Gastrocnemius medialis (tissue), 4 donors: Measurements from ENCODE around the gene ZBTB4. TPM values are rescaled to one million over a fixed set of nuclear protein-coding genes. Genes with fewer than 3 reads are reported as not detected.

Experiments used
- ATAC-seq, 2 donors: fragments of 150-250 bp; one replicate each; pipeline ENCODE4 v1.9.1; 2016
- DNase-seq, 2 donors: peaks; one replicate each; pipeline ENCODE4 v3.0.0-alpha.2; 2019
- H3K27ac ChIP-seq, 4 donors: fragments of 200-600 bp; sonication (generic); 1 replicate in 1 of 4; 2 replicates in 3 of 4; pipeline ENCODE4 v1.5.1; 2016 to 2018; ENCODE audit warnings: mild to moderate bottlenecking in 2 of 4, moderate library complexity in 1 of 4
- H3K27me3 ChIP-seq, 3 donors: fragments of 200-600 bp; sonication (generic) in 2 of 3; 1 replicate in 1 of 3; 2 replicates in 2 of 3; pipeline versions ENCODE4 v1.5.1 to v1.6.0; 2016 to 2019; ENCODE audit warnings: mild to moderate bottlenecking in 1 of 3, moderate library complexity in 1 of 3
- H3K36me3 ChIP-seq, 2 donors: fragments of 200-600 bp; sonication (generic) in 1 of 2; one replicate each; pipeline ENCODE4 v1.5.1; 2017 to 2018
- H3K4me1 ChIP-seq, 2 donors: fragments of 200-600 bp; sonication (generic) in 1 of 2; one replicate each; pipeline ENCODE4 v1.5.1; 2016 to 2017; ENCODE audit warnings: mild to moderate bottlenecking in 2 of 2
- H3K4me3 ChIP-seq, 4 donors: fragments of 200-600 bp; sonication (generic) in 3 of 4; 1 replicate in 1 of 4; 2 replicates in 3 of 4; pipeline ENCODE4 v1.5.1; 2016 to 2019; ENCODE audit warnings: mild to moderate bottlenecking in 2 of 4
- H3K9me3 ChIP-seq, 3 donors: fragments of 200-600 bp; sonication (generic) in 2 of 3; 1 replicate in 1 of 3; 2 replicates in 2 of 3; pipeline ENCODE4 v1.5.1; 2016 to 2019
- POLR2A ChIP-seq, 2 donors: fragments of 450-650 bp; IDR thresholded peaks; one replicate each; pipeline ENCODE4 v1.6.1; 2017; ENCODE audit warnings: antibody characterized with exemption in 2 of 2, mild to moderate bottlenecking in 2 of 2, moderate library complexity in 2 of 2
- in situ Hi-C, 4 donors: fragments of 200-750 bp; cut with MboI; loops; one replicate each; pipeline versions ENCODE4 v1.15.0 to v1.8.0; 2017; ENCODE audit warnings: low sequenced_read_pairs in 4 of 4
- intact Hi-C: fragments of 100-400 bp; cut with DNase I; formaldehyde crosslinking; loops from one replicate; pipeline ENCODE4 v1.15.1; 2023; ENCODE audit warnings: low total_unique reads
- total RNA-seq, 4 donors: library from RNA; depleted of rRNA; stranded (reverse); fragments of >200 nt; gene quantifications; one replicate each; pipeline versions ENCODE4 v1.1.0 to v1.2.3, GENCODE V29; 2016
- TF ChIP-seq, protein P1 (sequence below), 5 experiments: fragments of 450-650 bp in 3 of 5; fragments of 200-600 bp in 2 of 5; sonication (generic) in 2 of 5; IDR thresholded peaks in 4 of 5; conservative IDR thresholded peaks in 1 of 5; 1 replicate in 4 of 5; 2 replicates in 1 of 5; pipeline ENCODE4 v1.5.1; 2016 to 2019; ENCODE audit warnings: antibody characterized with exemption in 5 of 5, mild to moderate bottlenecking in 3 of 5, moderate library complexity in 3 of 5

Gene ZBTB4
- total RNA-seq, 4 donors from 2014 or later, result 24.2 to 43.1 (median 31.2) TPM

DNA sequence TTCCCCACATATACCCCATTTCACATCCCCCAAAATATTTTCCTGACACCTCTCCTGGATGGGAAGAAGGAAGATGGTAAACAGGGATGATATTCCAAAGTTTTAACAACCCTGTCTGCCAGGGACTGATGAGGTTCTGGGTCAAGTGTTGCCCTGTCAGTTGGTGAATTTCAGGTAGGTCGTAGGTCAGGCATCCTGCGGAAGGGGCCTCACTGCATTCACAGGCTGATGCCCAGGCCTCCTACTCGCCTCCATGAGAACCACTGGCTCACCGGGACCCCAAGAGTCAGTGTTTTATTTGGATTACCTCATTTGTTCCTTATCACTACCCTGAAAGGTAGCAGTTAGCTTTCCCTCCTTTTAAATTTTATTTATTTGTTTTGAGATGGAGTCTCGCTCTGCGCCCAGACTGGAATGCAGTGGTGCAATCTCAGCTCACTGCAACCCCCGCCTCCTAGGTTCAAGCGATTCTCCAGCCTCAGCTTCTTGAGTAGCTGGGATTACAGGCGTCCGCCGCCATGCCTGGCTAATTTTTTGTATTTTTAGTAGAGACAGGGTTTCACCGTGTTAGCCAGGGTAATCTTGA is 10.5 kb downstream of the ZBTB4 start:
- H3K4me1 ChIP-seq, result peaks cover 46 to 55% of the 10 kb centered on the region in 2 donors
- H3K9me3 ChIP-seq, result no peaks in the 10 kb centered on the region
- no peak for DNase-seq
- no peak overlapping the region for H3K4me3 ChIP-seq
- no peak for TF ChIP-seq POLR2A (IDR thresholded peaks at IDR 0.05)
- TF ChIP-seq, protein P1, sequence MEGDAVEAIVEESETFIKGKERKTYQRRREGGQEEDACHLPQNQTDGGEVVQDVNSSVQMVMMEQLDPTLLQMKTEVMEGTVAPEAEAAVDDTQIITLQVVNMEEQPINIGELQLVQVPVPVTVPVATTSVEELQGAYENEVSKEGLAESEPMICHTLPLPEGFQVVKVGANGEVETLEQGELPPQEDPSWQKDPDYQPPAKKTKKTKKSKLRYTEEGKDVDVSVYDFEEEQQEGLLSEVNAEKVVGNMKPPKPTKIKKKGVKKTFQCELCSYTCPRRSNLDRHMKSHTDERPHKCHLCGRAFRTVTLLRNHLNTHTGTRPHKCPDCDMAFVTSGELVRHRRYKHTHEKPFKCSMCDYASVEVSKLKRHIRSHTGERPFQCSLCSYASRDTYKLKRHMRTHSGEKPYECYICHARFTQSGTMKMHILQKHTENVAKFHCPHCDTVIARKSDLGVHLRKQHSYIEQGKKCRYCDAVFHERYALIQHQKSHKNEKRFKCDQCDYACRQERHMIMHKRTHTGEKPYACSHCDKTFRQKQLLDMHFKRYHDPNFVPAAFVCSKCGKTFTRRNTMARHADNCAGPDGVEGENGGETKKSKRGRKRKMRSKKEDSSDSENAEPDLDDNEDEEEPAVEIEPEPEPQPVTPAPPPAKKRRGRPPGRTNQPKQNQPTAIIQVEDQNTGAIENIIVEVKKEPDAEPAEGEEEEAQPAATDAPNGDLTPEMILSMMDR (IDR thresholded peaks at IDR 0.05 in 4 of 5, conservative IDR thresholded peaks at IDR 0.05 in 1 of 5), result no peak
- peaks cover 0 to 13% of the 10 kb centered on the region in 2 donors for H3K36me3 ChIP-seq
- H3K27ac ChIP-seq, result peak overlapping the region; percentile 12 to 100 (median 86)
- ATAC-seq, result no peak
- in situ Hi-C loops, result no loop called here
- H3K27me3 ChIP-seq, result no peaks in the 10 kb centered on the region
- intact Hi-C loops, result loop anchor here (2.0 kb wide), 1 partner anchor 22 kb away; no protein-coding TSS in a partner anchor

DNA sequence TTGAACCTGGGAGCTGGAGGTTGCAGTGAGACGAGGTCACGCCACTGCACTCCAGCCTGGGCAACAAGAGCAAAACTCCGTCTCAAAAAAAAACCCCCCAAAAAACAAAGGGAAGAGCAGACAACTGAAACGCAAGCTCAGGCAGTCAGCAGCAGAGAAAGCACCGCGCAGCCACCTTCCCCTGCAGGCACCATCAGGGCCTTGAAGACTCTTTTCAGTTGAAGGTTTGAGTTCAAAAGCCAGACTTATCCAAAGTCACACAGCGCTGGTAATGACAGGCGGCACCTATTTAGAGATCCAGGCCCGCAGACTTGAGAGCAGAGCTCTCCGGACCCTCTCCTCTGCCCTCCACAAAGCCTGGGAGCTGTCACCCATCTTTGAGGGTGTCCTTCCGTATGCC is 11.1 kb downstream of the ZBTB4 start:
- peak overlapping the region; percentile 79 to 100 (median 86) for H3K27ac ChIP-seq
- peaks cover 41 to 49% of the 10 kb centered on the region in 2 donors for H3K4me1 ChIP-seq
- H3K36me3 ChIP-seq, result peaks cover 0 to 19% of the 10 kb centered on the region in 2 donors
- DNase-seq (no peak), ATAC-seq (no peak)
- H3K27me3 ChIP-seq, result no peaks in the 10 kb centered on the region
- in situ Hi-C loops (no loop called here), intact Hi-C loops (loop anchor here (2.0 kb wide), 1 partner anchor 21 kb away; no protein-coding TSS in a partner anchor)
- H3K4me3 ChIP-seq, result no peak overlapping the region
- no peaks in the 10 kb centered on the region for H3K9me3 ChIP-seq
- no peak for TF ChIP-seq POLR2A (IDR thresholded peaks at IDR 0.05)
- TF ChIP-seq, protein P1 (IDR thresholded peaks at IDR 0.05 in 4 of 5, conservative IDR thresholded peaks at IDR 0.05 in 1 of 5), result no peak

DNA sequence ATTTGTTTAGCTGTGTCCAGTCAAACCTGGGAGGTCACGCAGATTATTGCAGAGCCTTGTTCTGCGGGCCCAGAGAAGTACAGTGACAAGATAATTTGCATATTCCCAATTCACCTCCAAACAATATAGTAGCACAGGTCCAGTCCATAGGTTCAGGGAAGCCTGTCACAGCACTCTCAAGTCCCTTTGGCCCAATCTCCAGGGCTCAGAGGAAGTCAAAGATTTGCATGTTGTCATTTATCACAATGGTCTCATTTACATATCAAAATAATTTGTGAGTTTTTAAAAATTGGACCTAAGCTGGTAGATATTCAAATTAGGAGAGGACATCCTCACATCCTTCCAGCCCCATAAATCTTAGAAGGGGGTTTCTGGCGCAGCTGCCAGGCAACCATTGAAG is 11.9 kb downstream of the ZBTB4 start:
- Histone ChIP-seq H3K9me3 (no peaks in the 10 kb centered on the region), H3K36me3 (peaks cover 0 to 27% of the 10 kb centered on the region in 2 donors), H3K27ac (peak overlapping the region; percentile 79 to 100 (median 86)), H3K4me3 (no peak overlapping the region), H3K27me3 (no peaks in the 10 kb centered on the region), H3K4me1 (peaks cover 38 to 46% of the 10 kb centered on the region in 2 donors)
- no peak for ATAC-seq
- no peak for DNase-seq
- TF ChIP-seq, protein P1 (IDR thresholded peaks at IDR 0.05 in 4 of 5, conservative IDR thresholded peaks at IDR 0.05 in 1 of 5), result no peak
- TF ChIP-seq POLR2A (IDR thresholded peaks at IDR 0.05), result no peak
- intact Hi-C loops, result no loop called here
- in situ Hi-C loops, result no loop called here

DNA sequence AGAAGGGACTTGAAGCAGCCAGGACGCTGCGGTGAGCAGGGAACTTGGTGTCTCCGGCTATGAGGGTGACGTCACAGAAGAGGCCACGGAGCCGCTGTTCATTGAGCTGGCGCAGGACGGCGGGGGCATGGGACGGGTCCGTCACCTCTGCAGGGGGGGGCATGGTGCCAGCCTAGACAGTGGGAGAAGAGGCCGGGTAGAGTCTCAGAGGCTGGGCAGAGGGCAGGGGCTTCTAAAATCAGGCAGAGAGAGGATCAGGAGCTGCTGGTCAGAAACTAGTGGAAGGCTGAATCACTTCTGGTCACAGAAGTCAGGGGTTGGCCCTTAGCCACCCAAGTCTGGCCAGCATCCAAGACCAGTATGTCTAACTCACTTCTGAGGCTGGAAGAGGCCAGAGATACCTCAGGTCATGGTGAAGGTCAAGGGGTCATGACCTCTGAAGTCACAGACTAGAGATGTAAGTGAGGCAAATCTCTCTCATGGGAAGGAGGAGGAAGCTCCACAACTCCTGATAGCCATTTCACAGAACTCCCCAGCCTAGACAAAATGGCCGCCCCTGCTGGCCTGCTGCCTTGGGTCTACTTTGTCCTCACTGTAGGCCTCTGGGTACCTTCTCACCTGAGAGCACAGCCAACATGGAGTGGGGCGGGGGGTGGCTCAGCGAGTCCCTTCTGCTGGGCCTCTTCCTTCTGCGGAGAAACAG is 12.6 kb downstream of the ZBTB4 start:
- H3K9me3 ChIP-seq, result no peaks in the 10 kb centered on the region
- in situ Hi-C loops, result no loop called here
- peaks cover 37 to 42% of the 10 kb centered on the region in 2 donors for H3K4me1 ChIP-seq
- DNase-seq (peak; percentile 42 to 74), ATAC-seq (peak; percentile 69)
- peak overlapping the region in 3 of 4 donors; percentile 9 to 17 (median 10) for H3K4me3 ChIP-seq
- TF ChIP-seq, protein P1 (IDR thresholded peaks at IDR 0.05 in 4 of 5, conservative IDR thresholded peaks at IDR 0.05 in 1 of 5), result no peak
- TF ChIP-seq POLR2A (IDR thresholded peaks at IDR 0.05), result peak in 1 of 2 donors; percentile 6
- peak overlapping the region; percentile 79 to 100 (median 86) for H3K27ac ChIP-seq
- intact Hi-C loops, result no loop called here
- peaks cover 0 to 31% of the 10 kb centered on the region in 2 donors for H3K36me3 ChIP-seq
- no peaks in the 10 kb centered on the region for H3K27me3 ChIP-seq
